ENCODE results near the gene ARFGAP2. TPM values are rescaled to one million over a fixed set of nuclear protein-coding genes. Genes with fewer than 3 reads are reported as not detected.

The ARFGAP2 gene
- total and polyA plus RNA-seq, 10 donors: 46.7 to 216 (median 93.6) TPM

Small RNA genes within 50 kb of the gene (microRNA-seq; reads per million reads assigned to microRNA genes)
- gene MIR6745: 0 reads per million in 3 donors

Small RNA genes within 50 kb of the gene (small RNA-seq; reads per million reads assigned to genes)
- gene MIR6745: 0 reads per million in 4 donors

Other genes with a start within 250 kb of the ARFGAP2 start
- gene CSTPP1, start 240.1 kb downstream of the ARFGAP2 start, total RNA-seq: 10 to 100 TPM; 10.9 to 23.0 (median 16.2) TPM
- gene CSTPP1, start 240.1 kb downstream of the ARFGAP2 start, polyA plus RNA-seq: 10 to 100 TPM in 1 of 3 donors, 1 to 10 TPM in 2; 8.6 to 10.8 (median 9.8) TPM
- gene PACSIN3, start 9.6 kb upstream of the ARFGAP2 start, total RNA-seq: 10 to 100 TPM in 1 of 7 donors, 1 to 10 TPM in 6; 2.4 to 13.0 (median 4.4) TPM
- 1 to 10 TPM; 1.2 to 3.5 (median 1.4) TPM for gene PACSIN3, start 9.6 kb upstream of the ARFGAP2 start, polyA plus RNA-seq
- 10 to 100 TPM; 29.5 to 66.3 (median 42.5) TPM for gene DDB2, start 38.1 kb upstream of the ARFGAP2 start, total RNA-seq
- gene DDB2, start 38.1 kb upstream of the ARFGAP2 start, polyA plus RNA-seq: 100 to 1,000 TPM in 1 of 3 donors, 10 to 100 TPM in 2; 49.4 to 173 (median 72.7) TPM
- 100 to 1,000 TPM in 2 of 7 donors, 10 to 100 TPM in 5; 43.9 to 113 (median 59.8) TPM for gene ACP2, start 71.9 kb upstream of the ARFGAP2 start, total RNA-seq
- gene ACP2, start 71.9 kb upstream of the ARFGAP2 start, polyA plus RNA-seq: 10 to 100 TPM; 18.9 to 34.4 (median 19.9) TPM
- 100 to 1,000 TPM in 5 of 7 donors, 10 to 100 TPM in 2; 59.1 to 129 (median 119) TPM for gene NR1H3, start 81.1 kb upstream of the ARFGAP2 start, total RNA-seq
- 100 to 1,000 TPM; 136 to 227 (median 219) TPM for gene NR1H3, start 81.1 kb upstream of the ARFGAP2 start, polyA plus RNA-seq
- 10 to 100 TPM; 53.6 to 82.4 (median 70.1) TPM for gene MADD, start 93.3 kb upstream of the ARFGAP2 start, total RNA-seq
- 10 to 100 TPM; 15.7 to 35.0 (median 26.1) TPM for gene MADD, start 93.3 kb upstream of the ARFGAP2 start, polyA plus RNA-seq
- 1 to 10 TPM in 5 of 7 donors, under 1 TPM in 2; 0.91 to 4.7 (median 1.5) TPM for gene MYBPC3, start 175.8 kb upstream of the ARFGAP2 start, total RNA-seq
- 1 to 10 TPM in 2 of 3 donors, under 1 TPM in 1; 0.49 to 2.2 (median 1.4) TPM for gene MYBPC3, start 175.8 kb upstream of the ARFGAP2 start, polyA plus RNA-seq
- 100 to 1,000 TPM in 6 of 7 donors, 10 to 100 TPM in 1; 95.7 to 366 (median 198) TPM for gene SPI1, start 201.7 kb upstream of the ARFGAP2 start, total RNA-seq
- gene SPI1, start 201.7 kb upstream of the ARFGAP2 start, polyA plus RNA-seq: 100 to 1,000 TPM in 1 of 3 donors, 10 to 100 TPM in 2; 84.2 to 128 (median 91.8) TPM
- gene SLC39A13, start 231.7 kb upstream of the ARFGAP2 start, total RNA-seq: 10 to 100 TPM; 26.3 to 48.4 (median 43.2) TPM
- gene SLC39A13, start 231.7 kb upstream of the ARFGAP2 start, polyA plus RNA-seq: 10 to 100 TPM; 21.7 to 40.2 (median 26.0) TPM
- gene PSMC3, start 249.6 kb upstream of the ARFGAP2 start, total RNA-seq: 10 to 100 TPM; 59.7 to 80.8 (median 66.4) TPM
- gene PSMC3, start 249.6 kb upstream of the ARFGAP2 start, polyA plus RNA-seq: 100 to 1,000 TPM in 1 of 3 donors, 10 to 100 TPM in 2; 64.3 to 105 (median 90.0) TPM